Activated CD8-positive, alpha-beta T cell treated with anti-CD3 and anti-CD28 coated beads, Interleukin-2, amount 10 ng/mL, durations not matched to agents 7 days and 5 days (primary cell): ENCODE measurements around the gene ANK2. TPM values are rescaled to one million over a fixed set of nuclear protein-coding genes. Genes with fewer than 3 reads are reported as not detected.

Experiments
- ATAC-seq: fragments of 150-1000 bp; cut with Tn5 transposase; one replicate; pipeline ENCODE4 v1.10.0; 2021; ENCODE audit warnings: moderate library complexity
- CTCF ChIA-PET: fragments of 350-600 bp; sonication (Branson Sonifier 250); formaldehyde crosslinking; loops from one replicate; lab custom pipeline; 2021; ENCODE audit warnings: antibody characterized with exemption; lab: Charles Lee
- POLR2A ChIA-PET: fragments of 350-600 bp; sonication (Branson Sonifier 250); formaldehyde crosslinking; loops from one replicate; lab custom pipeline; 2021; ENCODE audit warnings: antibody characterized with exemption; lab: Charles Lee
- DNase-seq: peaks from one replicate; pipeline ENCODE4 v3.0.0-alpha.2; 2020
- H3K27ac Mint-ChIP-seq: one replicate; pipeline ENCODE4 v1.8.0; 2021; ENCODE audit warnings: mild to moderate bottlenecking, mixed read lengths
- H3K27me3 Mint-ChIP-seq: one replicate; pipeline ENCODE4 v1.8.0; 2021; ENCODE audit warnings: low read depth, mixed read lengths
- H3K36me3 Mint-ChIP-seq: one replicate; pipeline ENCODE4 v1.8.0; 2021; ENCODE audit warnings: low read depth, mixed read lengths
- H3K4me1 Mint-ChIP-seq: one replicate; pipeline ENCODE4 v1.8.0; 2021; ENCODE audit warnings: low read depth, mixed read lengths
- H3K4me3 Mint-ChIP-seq: one replicate; pipeline ENCODE4 v1.8.0; 2021; ENCODE audit warnings: mild to moderate bottlenecking, mixed read lengths
- H3K9me3 Mint-ChIP-seq: one replicate; pipeline ENCODE4 v1.8.0; 2022; ENCODE audit warnings: mixed read lengths; ENCODE audit not compliant: insufficient read depth
- total RNA-seq, 2 experiments: library from RNA; stranded (reverse); gene quantifications; one replicate each; pipeline ENCODE4 v1.2.3, GENCODE V29; 2021

Gene ANK2
- total RNA-seq, 2 experiments from 2014 or later: 0.47 to 1.5 TPM

GRCh38 chr4:113106108-113106507, 56.7 kb downstream of the ANK2 start:
- ATAC-seq: no peak
- H3K27ac Mint-ChIP-seq: no peak overlapping the region
- H3K9me3 Mint-ChIP-seq: no peaks in the 10 kb centered on the region
- CTCF ChIA-PET: interaction anchor here (0.9 to 1.2 kb wide), 2 partner anchors 8 to 10 kb away, joined by 3 read pairs; no protein-coding TSS in a partner anchor
- H3K27me3 Mint-ChIP-seq: no peaks in the 10 kb centered on the region
- POLR2A ChIA-PET: no interaction called here
- H3K4me3 Mint-ChIP-seq: no peak overlapping the region
- no peak for DNase-seq
- H3K4me1 Mint-ChIP-seq: no peaks in the 10 kb centered on the region
- H3K36me3 Mint-ChIP-seq: no peaks in the 10 kb centered on the region

- DNase-seq: no peak
- H3K36me3 Mint-ChIP-seq: no peaks in the 10 kb centered on the region
- no peaks in the 10 kb centered on the region for H3K4me1 Mint-ChIP-seq
- POLR2A ChIA-PET: no interaction called here
- no peaks in the 10 kb centered on the region for H3K27me3 Mint-ChIP-seq
- ATAC-seq: no peak
- H3K4me3 Mint-ChIP-seq: no peak overlapping the region
- CTCF ChIA-PET: no interaction called here
- no peak overlapping the region for H3K27ac Mint-ChIP-seq
- no peaks in the 10 kb centered on the region for H3K9me3 Mint-ChIP-seq
Observed at GRCh38 chr4:113109106-113109718, 59.8 kb downstream of the ANK2 start.

GRCh38 chr4:113112338-113112978, 63.0 kb downstream of the ANK2 start:
- no peak overlapping the region for H3K4me3 Mint-ChIP-seq
- H3K36me3 Mint-ChIP-seq: no peaks in the 10 kb centered on the region
- no peak overlapping the region for H3K27ac Mint-ChIP-seq
- ChIA-PET POLR2A (no interaction called here), CTCF (no interaction called here)
- H3K27me3 Mint-ChIP-seq: no peaks in the 10 kb centered on the region
- ATAC-seq (no peak), DNase-seq (no peak)
- H3K4me1 Mint-ChIP-seq: no peaks in the 10 kb centered on the region
- no peaks in the 10 kb centered on the region for H3K9me3 Mint-ChIP-seq

- DNase-seq: no peak
- CTCF ChIA-PET: no interaction called here
- POLR2A ChIA-PET: no interaction called here
Observed at GRCh38 chr4:113113151-113113550, 63.7 kb downstream of the ANK2 start.

GRCh38 chr4:113114884-113115283, 65.4 kb downstream of the ANK2 start:
- H3K36me3 Mint-ChIP-seq: no peaks in the 10 kb centered on the region
- CTCF ChIA-PET: interaction anchor here (0.8 to 1.2 kb wide), 2 partner anchors 8 to 9 kb away, joined by 3 read pairs; no protein-coding TSS in a partner anchor

More at GRCh38 chr4:113113151-113113550, 63.7 kb downstream of the ANK2 start:
- Mint-ChIP-seq H3K36me3 (no peaks in the 10 kb centered on the region), H3K4me1 (no peaks in the 10 kb centered on the region), H3K27me3 (no peaks in the 10 kb centered on the region), H3K4me3 (no peak overlapping the region), H3K27ac (no peak overlapping the region), H3K9me3 (no peaks in the 10 kb centered on the region)
- no peak for ATAC-seq

GRCh38 chr4:113116414-113117357, 67.2 kb downstream of the ANK2 start:
- Mint-ChIP-seq H3K4me1 (no peaks in the 10 kb centered on the region), H3K4me3 (no peak overlapping the region), H3K27ac (no peak overlapping the region), H3K27me3 (no peaks in the 10 kb centered on the region), H3K36me3 (no peaks in the 10 kb centered on the region), H3K9me3 (no peaks in the 10 kb centered on the region)
- ChIA-PET CTCF (no interaction called here), POLR2A (no interaction called here)
- ATAC-seq: no peak
- no peak for DNase-seq

More at GRCh38 chr4:113114884-113115283, 65.4 kb downstream of the ANK2 start:
- H3K27me3 Mint-ChIP-seq: no peaks in the 10 kb centered on the region
- no peak overlapping the region for H3K4me3 Mint-ChIP-seq
- POLR2A ChIA-PET: no interaction called here
- no peaks in the 10 kb centered on the region for H3K9me3 Mint-ChIP-seq
- DNase-seq (no peak), ATAC-seq (no peak)
- no peak overlapping the region for H3K27ac Mint-ChIP-seq
- no peaks in the 10 kb centered on the region for H3K4me1 Mint-ChIP-seq

- Mint-ChIP-seq H3K36me3 (no peaks in the 10 kb centered on the region), H3K9me3 (no peaks in the 10 kb centered on the region), H3K4me3 (no peak overlapping the region), H3K4me1 (no peaks in the 10 kb centered on the region), H3K27ac (no peak overlapping the region), H3K27me3 (no peaks in the 10 kb centered on the region)
- ChIA-PET POLR2A (no interaction called here), CTCF (no interaction called here)
- no peak for ATAC-seq
- no peak for DNase-seq
Observed at GRCh38 chr4:113117358-113117702, 67.9 kb downstream of the ANK2 start.

- Mint-ChIP-seq H3K4me3 (no peak overlapping the region), H3K27ac (no peak overlapping the region), H3K9me3 (no peaks in the 10 kb centered on the region), H3K36me3 (no peaks in the 10 kb centered on the region), H3K4me1 (no peaks in the 10 kb centered on the region), H3K27me3 (no peaks in the 10 kb centered on the region)
- CTCF ChIA-PET: no interaction called here
- ATAC-seq (no peak), DNase-seq (no peak)
- POLR2A ChIA-PET: no interaction called here
Observed at GRCh38 chr4:113122066-113122465, 72.6 kb downstream of the ANK2 start.

- DNase-seq (no peak), ATAC-seq (no peak)
- Mint-ChIP-seq H3K36me3 (no peaks in the 10 kb centered on the region), H3K27me3 (peaks cover 3% of the 10 kb centered on the region), H3K9me3 (no peaks in the 10 kb centered on the region), H3K4me3 (no peak overlapping the region), H3K27ac (no peak overlapping the region), H3K4me1 (no peaks in the 10 kb centered on the region)
- ChIA-PET CTCF (no interaction called here), POLR2A (no interaction called here)
Observed at GRCh38 chr4:113125418-113125817, 76.0 kb downstream of the ANK2 start.

GRCh38 chr4:113131136-113131535, 81.7 kb downstream of the ANK2 start:
- Mint-ChIP-seq H3K4me3 (no peak overlapping the region), H3K27me3 (peaks cover 3% of the 10 kb centered on the region), H3K27ac (no peak overlapping the region), H3K36me3 (no peaks in the 10 kb centered on the region), H3K4me1 (no peaks in the 10 kb centered on the region), H3K9me3 (no peaks in the 10 kb centered on the region)
- ChIA-PET CTCF (no interaction called here), POLR2A (no interaction called here)
- DNase-seq (no peak), ATAC-seq (no peak)

GRCh38 chr4:113131621-113132020, 82.2 kb downstream of the ANK2 start:
- Mint-ChIP-seq H3K27me3 (peaks cover 3% of the 10 kb centered on the region), H3K9me3 (no peaks in the 10 kb centered on the region), H3K36me3 (no peaks in the 10 kb centered on the region), H3K27ac (no peak overlapping the region), H3K4me1 (no peaks in the 10 kb centered on the region), H3K4me3 (no peak overlapping the region)
- ATAC-seq (no peak), DNase-seq (no peak)
- ChIA-PET POLR2A (no interaction called here), CTCF (no interaction called here)

GRCh38 chr4:113141901-113142346, 92.5 kb downstream of the ANK2 start:
- H3K27me3 Mint-ChIP-seq: no peaks in the 10 kb centered on the region
- POLR2A ChIA-PET: no interaction called here
- H3K27ac Mint-ChIP-seq: no peak overlapping the region
- no peaks in the 10 kb centered on the region for H3K36me3 Mint-ChIP-seq
- H3K9me3 Mint-ChIP-seq: no peaks in the 10 kb centered on the region
- peaks cover 7% of the 10 kb centered on the region for H3K4me1 Mint-ChIP-seq
- CTCF ChIA-PET: no interaction called here
- H3K4me3 Mint-ChIP-seq: no peak overlapping the region
- ATAC-seq (no peak), DNase-seq (no peak)
